ENCODE results near the gene BTNL9. TPM values are rescaled to one million over a fixed set of nuclear protein-coding genes. Genes with fewer than 3 reads are reported as not detected.
"Not testable (repeated sequence)": the region's sequence is repeated elsewhere in the genome, so short reads cannot be mapped to it uniquely, and the experiment has no call there.

BTNL9 gene
- total RNA-seq, 1 donor from 2014 or later: not detected

DNA sequence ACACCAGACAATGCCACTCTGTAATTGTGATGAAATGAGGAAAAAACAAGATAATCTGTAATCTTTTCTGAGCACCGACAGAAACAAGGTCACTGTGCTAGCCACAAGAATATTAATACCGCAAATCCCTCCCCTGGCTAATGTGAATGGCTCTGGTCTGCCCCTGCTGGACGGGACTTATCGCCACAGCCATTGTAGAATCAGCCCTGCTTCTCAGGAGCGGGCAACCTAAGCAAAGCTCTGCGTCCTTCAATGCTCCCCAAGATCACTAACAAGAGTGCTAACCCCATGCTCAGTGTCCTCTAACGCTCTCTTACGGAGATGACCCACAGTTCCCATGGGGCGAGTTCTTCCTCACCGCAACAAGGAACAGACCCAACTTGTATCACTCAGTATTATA lies 48.2 kb downstream of the BTNL9 start:
- no peak overlapping the region for H3K4me3 ChIP-seq (ENCODE audit: low read depth, low read length)
- no peak for DNase-seq (ENCODE audit: low read depth)
- TF ChIP-seq, protein P1, sequence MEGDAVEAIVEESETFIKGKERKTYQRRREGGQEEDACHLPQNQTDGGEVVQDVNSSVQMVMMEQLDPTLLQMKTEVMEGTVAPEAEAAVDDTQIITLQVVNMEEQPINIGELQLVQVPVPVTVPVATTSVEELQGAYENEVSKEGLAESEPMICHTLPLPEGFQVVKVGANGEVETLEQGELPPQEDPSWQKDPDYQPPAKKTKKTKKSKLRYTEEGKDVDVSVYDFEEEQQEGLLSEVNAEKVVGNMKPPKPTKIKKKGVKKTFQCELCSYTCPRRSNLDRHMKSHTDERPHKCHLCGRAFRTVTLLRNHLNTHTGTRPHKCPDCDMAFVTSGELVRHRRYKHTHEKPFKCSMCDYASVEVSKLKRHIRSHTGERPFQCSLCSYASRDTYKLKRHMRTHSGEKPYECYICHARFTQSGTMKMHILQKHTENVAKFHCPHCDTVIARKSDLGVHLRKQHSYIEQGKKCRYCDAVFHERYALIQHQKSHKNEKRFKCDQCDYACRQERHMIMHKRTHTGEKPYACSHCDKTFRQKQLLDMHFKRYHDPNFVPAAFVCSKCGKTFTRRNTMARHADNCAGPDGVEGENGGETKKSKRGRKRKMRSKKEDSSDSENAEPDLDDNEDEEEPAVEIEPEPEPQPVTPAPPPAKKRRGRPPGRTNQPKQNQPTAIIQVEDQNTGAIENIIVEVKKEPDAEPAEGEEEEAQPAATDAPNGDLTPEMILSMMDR (conservative IDR thresholded peaks at IDR 0.05; ENCODE audit: low read depth, low read length): peak; percentile 41

DNA sequence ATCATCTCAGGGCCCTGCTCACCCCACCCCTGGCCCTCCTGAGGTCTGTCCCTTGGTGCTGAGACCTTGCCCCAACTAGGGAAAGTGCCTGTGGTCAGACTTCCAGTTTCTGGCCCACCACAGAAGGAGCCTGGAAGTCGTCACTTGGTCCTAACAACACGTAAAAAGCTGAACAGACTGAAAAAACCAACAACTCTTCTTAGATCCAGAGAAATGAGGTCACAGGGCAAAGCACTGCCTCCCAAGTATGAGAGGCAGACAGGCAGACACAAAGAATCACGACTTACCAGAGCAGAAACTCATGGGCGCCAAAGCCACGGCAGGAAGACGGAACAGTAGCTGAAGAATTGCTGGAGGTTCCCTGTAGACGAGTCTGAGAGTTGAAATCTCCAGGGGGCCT lies 52.4 kb downstream of the BTNL9 start:
- TF ChIP-seq, protein P1 (conservative IDR thresholded peaks at IDR 0.05; ENCODE audit: low read depth, low read length): no peak
- DNase-seq (ENCODE audit: low read depth): no peak

DNA sequence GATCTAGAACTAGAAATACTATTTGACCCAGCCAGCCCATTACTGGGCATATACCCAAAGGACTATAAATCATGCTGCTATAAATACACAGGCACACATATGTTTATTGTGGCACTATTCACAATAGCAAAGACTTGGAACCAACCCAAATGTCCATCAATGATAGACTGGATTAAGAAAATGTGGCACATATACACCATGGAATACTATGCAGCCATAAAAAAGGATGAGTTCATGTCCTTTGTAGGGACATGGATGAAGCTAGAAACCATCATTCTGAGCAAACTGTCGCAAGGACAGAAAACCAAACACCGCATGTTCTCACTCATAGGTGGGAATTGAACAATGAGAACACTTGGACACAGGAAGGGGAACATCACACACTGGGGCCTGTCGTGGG lies 55.1 kb downstream of the BTNL9 start:
- not testable (repeated sequence) for DNase-seq (ENCODE audit: low read depth); H3K4me3 ChIP-seq (ENCODE audit: low read depth, low read length)

More for the DNA sequence above, 52.4 kb downstream of the BTNL9 start:
- no peak overlapping the region for H3K4me3 ChIP-seq (ENCODE audit: low read depth, low read length)

DNA sequence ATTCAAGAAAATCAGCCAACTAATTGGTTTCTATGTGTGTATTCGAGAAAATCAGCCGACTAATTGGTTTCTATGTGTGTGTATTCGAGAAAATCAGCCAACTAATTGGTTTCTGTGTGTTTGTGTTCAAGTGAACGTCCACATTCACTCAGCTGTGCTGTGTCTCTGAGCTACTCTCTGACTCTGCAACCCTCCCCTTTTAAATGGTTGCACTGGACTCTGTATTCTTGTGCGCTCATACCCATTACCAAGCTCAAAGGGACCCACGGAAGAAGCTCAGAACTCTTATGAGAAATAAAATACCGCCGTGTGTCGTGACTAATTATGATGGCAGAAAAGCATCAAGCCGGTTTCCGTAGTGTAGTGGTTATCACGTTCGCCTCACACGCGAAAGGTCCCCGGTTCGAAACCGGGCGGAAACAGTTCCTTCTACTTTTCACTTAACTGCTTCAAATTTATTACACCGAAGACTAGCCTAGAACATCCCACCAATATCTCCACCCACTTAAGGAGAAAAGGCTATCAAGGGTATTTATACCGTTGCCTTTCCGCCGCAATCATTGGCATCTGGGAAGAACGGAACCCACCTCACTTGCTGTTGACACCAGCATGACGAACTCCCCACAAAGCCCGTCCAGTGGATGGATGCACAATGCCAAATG lies 56.8 kb downstream of the BTNL9 start:
- H3K4me3 ChIP-seq (ENCODE audit: low read depth, low read length); DNase-seq (ENCODE audit: low read depth): not testable (repeated sequence)

DNA sequence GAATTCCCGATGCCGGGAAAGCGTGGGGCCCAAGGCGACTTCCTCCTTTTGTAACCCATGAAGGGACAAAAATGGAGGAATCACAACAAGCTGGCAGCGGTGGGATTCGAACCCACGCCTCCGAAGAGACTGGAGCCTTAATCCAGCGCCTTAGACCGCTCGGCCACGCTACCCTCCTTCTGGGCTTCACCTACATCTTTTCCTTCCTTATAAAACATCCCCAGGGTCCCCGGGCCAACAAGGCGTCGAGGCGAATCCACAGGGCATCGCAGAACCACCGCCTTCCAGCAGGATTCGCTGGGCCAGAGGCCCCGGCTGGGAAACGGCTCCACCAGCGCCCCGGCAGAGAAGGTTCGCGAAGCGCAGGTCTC lies 57.3 kb downstream of the BTNL9 start:
- DNase-seq (ENCODE audit: low read depth); H3K4me3 ChIP-seq (ENCODE audit: low read depth, low read length): not testable (repeated sequence)

DNA sequence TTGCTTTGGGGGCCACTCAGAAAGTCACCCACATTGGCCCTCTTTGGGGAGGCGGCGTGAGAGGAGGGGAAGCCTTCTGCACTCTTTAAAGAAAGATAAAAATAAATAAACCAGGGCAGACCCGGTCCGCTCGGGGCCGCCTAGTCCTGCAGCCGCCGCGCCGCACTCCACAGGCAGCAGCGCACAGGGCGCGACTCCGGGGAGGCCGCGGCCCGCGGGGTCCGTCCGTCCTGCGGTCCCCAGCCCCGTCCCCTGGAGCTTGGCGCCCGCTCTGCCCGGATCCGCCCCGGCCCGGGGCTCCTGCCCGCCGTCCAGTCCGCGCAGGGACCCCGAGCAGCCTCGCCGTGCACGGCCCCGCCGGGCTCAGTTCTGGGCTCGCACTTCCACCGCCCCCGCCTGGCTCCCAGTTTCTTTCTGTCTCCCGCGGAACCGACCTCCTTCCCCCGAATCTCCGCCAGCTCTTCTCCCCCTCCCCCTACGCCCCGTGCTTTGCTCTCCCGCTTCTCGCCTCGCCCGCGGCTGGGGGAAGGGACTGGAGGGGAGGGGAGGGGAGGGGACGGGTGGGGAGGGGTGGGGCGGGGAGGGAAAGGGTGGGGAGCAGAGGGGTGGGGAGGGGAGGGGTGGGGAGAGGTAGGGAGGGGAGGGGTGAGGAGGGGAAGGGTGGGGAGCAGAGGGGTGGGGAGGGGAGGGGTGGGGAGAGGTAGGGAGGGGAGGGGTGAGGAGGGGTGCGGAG lies 57.9 kb downstream of the BTNL9 start:
- H3K4me3 ChIP-seq (ENCODE audit: low read depth, low read length): peak overlapping the region; percentile 24
- DNase-seq (ENCODE audit: low read depth): not testable (repeated sequence)

DNA sequence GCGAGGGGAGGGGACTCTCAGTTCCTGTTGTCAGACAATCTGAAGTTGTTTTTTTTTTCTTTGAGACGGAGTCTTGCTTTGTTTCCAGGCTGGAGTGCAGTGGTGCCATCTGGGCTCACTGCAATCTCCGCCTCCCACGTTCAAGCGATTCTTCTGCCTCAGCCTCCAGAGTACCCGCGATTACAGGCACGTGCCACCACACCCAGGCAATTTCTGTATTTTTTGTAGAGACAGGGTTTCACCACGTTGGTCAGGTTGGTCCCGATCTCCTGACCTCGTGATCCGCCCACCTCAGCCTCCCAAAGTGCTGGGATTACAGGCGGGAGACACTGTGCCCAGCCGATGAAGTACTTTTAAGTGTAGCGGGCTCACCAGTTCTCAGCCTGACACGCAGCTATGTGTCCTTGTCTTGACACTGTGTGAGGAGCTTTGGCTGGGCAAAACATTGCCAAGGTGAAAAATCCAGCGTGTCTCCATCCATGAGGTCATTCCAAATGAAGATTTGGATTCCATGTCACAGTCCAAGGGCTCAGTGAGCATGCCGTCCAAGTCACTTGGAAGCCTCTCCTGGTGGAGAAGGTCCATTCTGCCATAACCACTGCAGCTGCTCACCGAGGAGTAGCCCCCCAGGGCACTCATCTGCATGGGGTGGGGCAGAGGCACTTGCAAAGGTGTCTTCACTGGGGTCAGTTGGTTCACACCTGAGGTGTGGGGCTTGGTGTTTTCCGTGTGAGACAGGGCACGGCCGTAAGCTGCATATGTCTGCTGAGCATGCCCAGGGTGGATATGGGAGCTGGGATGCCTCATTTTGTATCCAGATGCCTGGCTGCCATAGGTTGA lies 58.9 kb downstream of the BTNL9 start:
- no peak overlapping the region for H3K4me3 ChIP-seq (ENCODE audit: low read depth, low read length)
- TF ChIP-seq, protein P1 (conservative IDR thresholded peaks at IDR 0.05; ENCODE audit: low read depth, low read length): no peak
- DNase-seq (ENCODE audit: low read depth): no peak

DNA sequence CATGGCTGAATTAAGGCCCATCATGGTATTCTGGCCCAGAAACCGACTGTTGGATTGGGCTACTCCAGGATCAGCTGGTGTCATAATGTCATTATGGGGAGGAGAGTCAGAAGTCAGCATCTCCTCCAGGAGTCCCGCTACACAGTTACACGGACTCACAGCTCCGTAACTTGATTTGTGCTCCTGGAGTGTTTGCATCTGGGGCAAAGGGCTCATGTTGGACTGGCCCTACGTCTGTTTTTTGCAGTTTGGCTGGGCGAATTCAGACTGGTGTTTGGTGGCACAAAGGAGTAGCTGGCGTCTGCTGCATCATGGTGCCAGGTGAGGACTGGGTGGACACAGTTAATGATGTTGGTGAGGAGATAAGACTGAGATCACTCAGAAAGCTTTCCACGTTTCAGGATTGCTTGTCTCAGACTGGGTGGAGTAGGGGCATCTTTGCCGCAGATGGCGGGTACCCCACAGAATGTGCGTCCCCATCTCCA lies 59.6 kb downstream of the BTNL9 start:
- DNase-seq (ENCODE audit: low read depth): no peak
- no peak overlapping the region for H3K4me3 ChIP-seq (ENCODE audit: low read depth, low read length)
- TF ChIP-seq, protein P1 (conservative IDR thresholded peaks at IDR 0.05; ENCODE audit: low read depth, low read length): no peak
